Ovary (tissue), 3 donors: Measurements from ENCODE around the gene PSKH1.

Experiments
- EP300 ChIP-seq: sonication (generic); formaldehyde crosslinking; IDR thresholded peaks from one replicate; pipeline ENCODE4 v1.6.1; 2017; ENCODE audit warnings: antibody characterized with exemption
- POLR2A ChIP-seq: fragments of 450-650 bp; IDR thresholded peaks from one replicate; pipeline ENCODE4 v1.6.1; 2017; ENCODE audit warnings: antibody characterized with exemption, mild to moderate bottlenecking, moderate library complexity
- TF ChIP-seq, protein P1 (sequence below), 3 donors: fragments of 450-650 bp in 2 of 3; fragments of 200-600 bp in 1 of 3; IDR thresholded peaks; one replicate each; pipeline versions ENCODE4 v1.5.1 to v1.8.0; 2016 to 2022; ENCODE audit warnings: antibody characterized with exemption in 3 of 3, mild to moderate bottlenecking in 1 of 3
- donor health status: DM: no; HTN: no; CAD: no.

DNA sequence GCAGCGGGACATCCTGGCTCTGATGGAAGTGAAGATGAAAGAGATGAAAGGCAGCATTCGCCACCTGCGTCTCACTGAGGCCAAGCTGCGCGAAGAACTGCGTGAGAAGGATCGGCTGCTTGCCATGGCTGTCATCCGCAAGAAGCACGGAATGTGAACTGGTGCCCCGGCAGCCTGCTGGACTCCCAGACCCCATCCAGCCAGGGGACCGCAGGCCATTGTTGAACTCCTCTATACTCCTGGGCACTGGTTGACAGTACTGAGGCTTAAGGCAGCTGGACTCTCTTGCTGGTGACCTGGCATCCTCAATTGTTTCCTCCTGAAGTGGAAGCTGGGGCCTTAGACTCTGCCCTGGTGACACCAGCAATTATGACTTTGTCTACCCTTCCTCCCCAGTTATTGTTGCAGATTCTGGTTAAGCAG is 49.7 kb upstream of the PSKH1 start:
- TF ChIP-seq, protein P1, sequence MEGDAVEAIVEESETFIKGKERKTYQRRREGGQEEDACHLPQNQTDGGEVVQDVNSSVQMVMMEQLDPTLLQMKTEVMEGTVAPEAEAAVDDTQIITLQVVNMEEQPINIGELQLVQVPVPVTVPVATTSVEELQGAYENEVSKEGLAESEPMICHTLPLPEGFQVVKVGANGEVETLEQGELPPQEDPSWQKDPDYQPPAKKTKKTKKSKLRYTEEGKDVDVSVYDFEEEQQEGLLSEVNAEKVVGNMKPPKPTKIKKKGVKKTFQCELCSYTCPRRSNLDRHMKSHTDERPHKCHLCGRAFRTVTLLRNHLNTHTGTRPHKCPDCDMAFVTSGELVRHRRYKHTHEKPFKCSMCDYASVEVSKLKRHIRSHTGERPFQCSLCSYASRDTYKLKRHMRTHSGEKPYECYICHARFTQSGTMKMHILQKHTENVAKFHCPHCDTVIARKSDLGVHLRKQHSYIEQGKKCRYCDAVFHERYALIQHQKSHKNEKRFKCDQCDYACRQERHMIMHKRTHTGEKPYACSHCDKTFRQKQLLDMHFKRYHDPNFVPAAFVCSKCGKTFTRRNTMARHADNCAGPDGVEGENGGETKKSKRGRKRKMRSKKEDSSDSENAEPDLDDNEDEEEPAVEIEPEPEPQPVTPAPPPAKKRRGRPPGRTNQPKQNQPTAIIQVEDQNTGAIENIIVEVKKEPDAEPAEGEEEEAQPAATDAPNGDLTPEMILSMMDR (IDR thresholded peaks at IDR 0.05), result no peak
- no peak for TF ChIP-seq POLR2A
- TF ChIP-seq EP300, result no peak
